SIG-M5 treated with dmso at 0.1 percent for 504 hours (cell line): ENCODE results near the gene BIRC6.
"Not testable (repeated sequence)": the region's sequence is repeated elsewhere in the genome, so short reads cannot be mapped to it uniquely, and the experiment has no call there.

Experiments
- DNase-seq: peaks from one replicate; lab custom pipeline; 2025; ENCODE audit not compliant: unreplicated experiment; lab: John Stamatoyannopoulos, UW

Gene BIRC6

GRCh38 chr2:32450851-32451250 lies 94.0 kb downstream of the BIRC6 start:
- no peak for DNase-seq

GRCh38 chr2:32452338-32453064 lies 95.7 kb downstream of the BIRC6 start:
- peak; percentile 40 for DNase-seq

GRCh38 chr2:32453242-32454062 lies 96.6 kb downstream of the BIRC6 start:
- DNase-seq: no peak

GRCh38 chr2:32455816-32456215 lies 99.0 kb downstream of the BIRC6 start:
- DNase-seq: no peak

GRCh38 chr2:32456808-32457207 lies 100.0 kb downstream of the BIRC6 start:
- DNase-seq: no peak

- DNase-seq: no peak
These were observed 101.0 kb downstream of the BIRC6 start for GRCh38 chr2:32457814-32458213.

- not testable (repeated sequence) for DNase-seq
These were observed 104.0 kb downstream of the BIRC6 start for GRCh38 chr2:32460861-32461260.

- DNase-seq: no peak
These were observed 106.3 kb downstream of the BIRC6 start for GRCh38 chr2:32463110-32463509.

GRCh38 chr2:32464431-32464830 lies 107.6 kb downstream of the BIRC6 start:
- DNase-seq: no peak

GRCh38 chr2:32472605-32473004 lies 115.8 kb downstream of the BIRC6 start:
- DNase-seq: no peak

GRCh38 chr2:32474381-32474780 lies 117.6 kb downstream of the BIRC6 start:
- DNase-seq: no peak

GRCh38 chr2:32478889-32479620 lies 122.2 kb downstream of the BIRC6 start:
- DNase-seq: no peak

- DNase-seq: no peak
These were observed 123.2 kb downstream of the BIRC6 start for GRCh38 chr2:32479993-32480392.

GRCh38 chr2:32482471-32482870 lies 125.6 kb downstream of the BIRC6 start:
- DNase-seq: no peak

GRCh38 chr2:32484937-32485336 lies 128.1 kb downstream of the BIRC6 start:
- peak; percentile 99 for DNase-seq

GRCh38 chr2:32485399-32485798 lies 128.6 kb downstream of the BIRC6 start:
- no peak for DNase-seq

- DNase-seq: no peak
These were observed 132.2 kb downstream of the BIRC6 start for GRCh38 chr2:32489061-32489460.

- no peak for DNase-seq
These were observed 134.5 kb downstream of the BIRC6 start for GRCh38 chr2:32491346-32491745.

- DNase-seq: no peak
These were observed 138.3 kb downstream of the BIRC6 start for GRCh38 chr2:32495139-32495538.

GRCh38 chr2:32496662-32497061 lies 139.8 kb downstream of the BIRC6 start:
- peak; percentile 95 for DNase-seq

- DNase-seq: peak; percentile 2
These were observed 141.5 kb downstream of the BIRC6 start for GRCh38 chr2:32498306-32498705.

GRCh38 chr2:32502941-32503340 lies 146.1 kb downstream of the BIRC6 start:
- DNase-seq: no peak
